NCI-H524 (cell line): ENCODE measurements around the gene KRT222.
A peak's percentile ranks its signal among the peaks of the same experiment; 100 is the strongest.

ENCODE experiments used
- DNase-seq, 2 experiments: peaks; one replicate each; lab custom pipeline; 2025; lab: John Stamatoyannopoulos, UW

KRT222 gene

DNA sequence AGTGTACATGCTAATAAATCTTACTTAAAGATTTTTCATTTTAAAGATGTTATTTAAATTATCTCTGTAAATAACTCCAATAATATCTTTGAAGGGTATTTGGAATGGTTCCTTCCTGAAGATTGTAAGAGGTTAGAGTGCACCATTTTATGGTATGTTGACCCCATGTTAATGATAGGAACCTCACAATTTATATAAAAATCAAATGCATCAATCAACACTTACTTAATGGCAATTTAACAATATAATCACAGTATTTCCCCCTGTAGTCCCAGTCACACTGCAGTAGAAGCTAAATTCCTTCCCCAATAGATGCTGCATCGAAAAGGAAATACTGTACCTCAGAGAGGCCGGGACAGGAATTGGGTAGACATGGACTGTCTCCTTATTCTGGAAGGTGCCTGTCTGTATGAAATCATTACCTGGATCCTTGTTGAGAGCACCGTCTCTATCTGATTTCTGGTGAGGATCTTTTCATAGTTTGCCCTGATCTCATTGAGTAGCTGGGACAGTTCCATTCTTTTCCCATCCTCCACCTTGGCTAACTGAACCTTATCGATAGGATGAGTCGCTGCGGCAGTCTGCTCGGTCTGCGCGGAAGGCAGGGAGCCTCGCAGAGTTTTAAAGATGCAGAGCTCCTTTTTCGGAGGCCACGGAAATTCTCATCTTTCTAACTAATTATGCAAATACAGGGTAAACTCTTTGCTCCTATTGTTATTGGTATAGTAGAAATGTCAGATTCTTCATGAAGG is at the start of gene KRT222:
KRT222 (minus strand) TSS at position 596 of the 752 bp plus-strand sequence; CDS start at position 518, 78 bp downstream.
- DNase-seq, result no peak

- DNase-seq, result peak in 1 of 2 experiments; percentile 7
Observed at GRCh38 chr17:40714473-40714872, 49.5 kb upstream of the KRT222 start.

DNA sequence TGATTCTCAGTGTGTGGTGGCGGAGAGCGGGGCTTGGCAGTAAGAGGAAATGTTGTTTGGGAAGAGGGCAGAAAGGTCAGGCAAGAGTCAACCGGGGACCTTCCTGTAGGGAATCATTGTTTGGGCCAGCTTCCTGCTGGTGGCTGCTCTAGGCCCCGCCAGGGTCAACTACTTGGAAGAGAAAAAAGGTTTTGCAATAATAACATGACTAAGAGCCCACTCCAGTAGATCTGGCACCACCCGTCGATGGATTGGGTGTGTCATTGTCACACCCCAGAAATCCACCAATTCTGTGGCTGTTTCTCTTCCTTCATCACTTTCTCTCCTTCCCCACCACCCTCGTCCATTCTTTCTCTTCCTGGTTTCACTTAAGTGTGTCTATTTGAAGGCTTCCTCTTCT is 42.8 kb upstream of the KRT222 start:
- DNase-seq, result no peak

DNA sequence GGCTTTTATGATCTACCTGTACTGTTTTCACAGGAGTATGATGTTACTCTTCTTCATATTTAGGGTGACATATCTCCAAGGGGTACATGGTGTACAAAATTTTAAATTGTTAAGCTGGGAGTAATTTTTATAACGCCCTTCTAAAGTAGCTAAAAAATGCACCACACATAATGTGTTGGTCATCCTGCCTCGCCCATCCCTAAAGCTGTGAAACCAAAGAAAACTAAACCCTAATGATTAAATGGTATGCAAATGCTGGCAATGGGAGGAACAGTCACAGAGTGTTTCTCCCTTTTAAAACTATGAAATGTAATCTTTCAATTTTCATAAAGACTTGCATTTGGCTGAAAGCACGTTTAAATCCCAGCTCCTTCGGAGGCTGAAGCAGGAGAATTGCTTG is 40.6 kb upstream of the KRT222 start:
- no peak for DNase-seq

DNA sequence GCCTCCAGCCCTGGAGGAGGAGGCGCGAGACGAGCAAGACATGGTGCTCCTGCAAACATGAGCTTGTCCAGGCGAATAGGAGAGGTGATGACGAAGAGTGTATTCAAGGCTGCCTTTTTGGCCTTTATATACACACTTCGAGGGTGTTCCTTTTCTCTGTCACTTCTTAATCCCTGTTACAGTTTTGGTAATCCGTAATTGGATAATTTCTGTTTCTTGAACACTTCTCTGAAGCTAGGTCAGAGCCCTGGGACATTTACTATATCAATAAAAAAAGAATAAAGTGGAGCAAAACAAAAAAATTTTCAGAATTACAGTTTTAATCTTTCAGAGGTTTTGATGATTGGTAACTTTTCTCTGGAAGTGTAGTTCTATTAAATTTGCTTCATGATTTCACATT is 38.7 kb upstream of the KRT222 start, which contains the start of gene KRT24:
KRT24 (minus strand) TSS at position 101 of the 400 bp plus-strand sequence; CDS start at position 42, 59 bp downstream.
- DNase-seq, result no peak

GRCh38 chr17:40702271-40702670 is 37.3 kb upstream of the KRT222 start:
- DNase-seq, result no peak

GRCh38 chr17:40699853-40700252 is 34.9 kb upstream of the KRT222 start:
- DNase-seq, result no peak

GRCh38 chr17:40699371-40699770 is 34.4 kb upstream of the KRT222 start:
- DNase-seq, result no peak

GRCh38 chr17:40697297-40697696 is 32.3 kb upstream of the KRT222 start:
- DNase-seq, result peak in 1 of 2 experiments; percentile 7

GRCh38 chr17:40696651-40697072 is 31.7 kb upstream of the KRT222 start:
- DNase-seq, result no peak

DNA sequence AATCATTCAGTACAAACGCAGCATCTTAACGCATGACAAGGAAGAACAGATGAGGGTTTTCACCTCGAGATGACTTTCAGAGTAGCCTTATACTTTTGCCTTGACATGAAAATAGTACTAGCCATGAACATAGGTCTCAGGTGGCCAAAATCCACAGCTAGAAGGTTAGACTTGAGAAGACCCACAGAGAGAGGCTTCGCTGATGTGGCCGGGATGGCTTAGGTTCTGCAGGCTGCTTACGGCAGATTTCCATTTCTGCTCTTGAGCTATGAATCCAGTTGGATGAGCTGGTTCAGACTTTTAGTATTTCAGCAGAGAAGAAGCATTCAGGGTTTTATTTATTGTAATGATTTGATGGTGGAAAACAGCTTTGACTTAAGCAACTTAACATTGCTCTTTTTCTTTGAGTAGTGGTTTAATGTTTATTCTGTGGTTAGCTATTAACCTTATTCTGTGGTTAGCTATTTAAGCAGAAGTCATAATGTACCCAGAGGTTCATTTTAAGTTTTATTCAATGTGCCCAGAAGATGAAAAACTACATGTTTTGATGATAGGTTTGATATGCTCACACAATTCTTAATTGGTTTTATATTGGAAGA is 31.0 kb upstream of the KRT222 start:
- DNase-seq, result no peak

DNA sequence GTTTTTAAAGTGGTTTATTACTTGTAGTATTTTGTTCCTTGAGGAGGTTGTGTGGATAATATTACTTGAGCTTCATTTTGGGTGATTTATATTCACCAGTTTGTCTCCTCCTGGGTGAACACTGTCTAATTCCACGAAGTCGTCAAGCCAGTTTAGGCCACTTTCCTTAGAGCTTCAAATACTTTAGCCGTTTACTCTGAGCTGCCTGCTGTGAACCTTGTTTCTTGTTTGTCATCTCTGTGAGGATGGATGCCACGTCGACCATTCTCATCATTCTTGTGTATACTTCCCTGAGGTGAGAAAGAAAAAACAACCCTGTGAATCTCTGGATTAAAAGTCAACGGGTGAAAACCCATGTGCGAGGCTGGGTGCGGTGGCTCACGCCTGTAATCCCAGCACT is 29.6 kb upstream of the KRT222 start:
- DNase-seq, result no peak

DNA sequence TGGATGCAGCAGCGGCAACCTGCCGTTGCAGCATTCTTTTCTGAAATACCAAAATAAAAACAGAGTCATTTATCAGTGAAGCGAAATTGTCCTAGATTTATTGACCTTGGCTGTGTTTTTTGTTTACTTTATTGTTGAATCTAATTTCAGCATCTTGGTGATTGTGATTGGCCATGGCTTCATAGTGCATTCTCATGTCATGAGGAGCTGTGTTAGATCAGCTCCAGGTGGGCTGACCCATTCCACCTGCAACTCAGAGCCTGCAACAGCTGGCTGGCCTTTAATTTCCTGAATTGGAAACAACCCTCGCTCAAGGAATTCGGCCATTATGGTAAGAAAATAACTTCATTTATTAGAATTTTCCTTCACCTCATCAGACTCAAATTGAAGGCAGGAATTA is 22.1 kb upstream of the KRT222 start:
- no peak for DNase-seq

DNA sequence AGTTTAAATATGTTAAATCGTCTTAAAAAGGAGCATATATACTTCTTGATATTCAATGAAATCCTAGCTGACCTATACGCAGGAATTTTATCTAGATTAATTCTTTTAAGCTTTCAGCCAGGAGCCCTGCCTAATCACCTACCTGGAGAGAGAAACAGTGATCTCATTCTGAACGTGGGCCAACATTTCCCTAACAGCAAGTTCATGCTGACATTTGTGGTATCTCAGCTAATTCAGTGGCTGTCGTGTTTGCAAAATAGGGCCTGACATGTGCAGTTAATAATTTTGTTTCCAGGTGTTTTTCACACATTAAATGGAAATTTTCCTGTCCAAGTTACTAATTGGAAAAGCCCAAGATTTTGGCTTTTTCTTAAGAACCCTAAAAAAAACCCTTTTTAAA is 21.2 kb upstream of the KRT222 start:
- DNase-seq, result no peak

DNA sequence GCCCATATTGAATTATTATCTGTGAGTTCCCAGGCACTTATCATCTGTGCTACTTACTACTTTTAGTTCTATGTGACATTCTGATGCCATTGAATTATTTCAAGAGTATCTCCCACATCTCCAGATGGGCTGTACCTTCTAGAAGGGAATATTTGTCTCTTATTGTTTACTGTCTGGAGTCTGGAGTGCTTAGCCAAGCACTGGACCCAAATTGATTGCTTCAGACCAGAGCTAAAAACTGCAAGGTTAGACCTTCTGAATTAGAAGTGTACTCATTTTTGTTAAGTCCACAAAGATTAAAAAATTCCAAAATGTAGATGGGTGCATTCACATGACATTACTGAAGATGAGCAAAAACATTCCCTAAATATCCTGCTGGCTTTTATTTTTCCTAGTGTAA is 16.0 kb upstream of the KRT222 start:
- DNase-seq, result no peak

DNA sequence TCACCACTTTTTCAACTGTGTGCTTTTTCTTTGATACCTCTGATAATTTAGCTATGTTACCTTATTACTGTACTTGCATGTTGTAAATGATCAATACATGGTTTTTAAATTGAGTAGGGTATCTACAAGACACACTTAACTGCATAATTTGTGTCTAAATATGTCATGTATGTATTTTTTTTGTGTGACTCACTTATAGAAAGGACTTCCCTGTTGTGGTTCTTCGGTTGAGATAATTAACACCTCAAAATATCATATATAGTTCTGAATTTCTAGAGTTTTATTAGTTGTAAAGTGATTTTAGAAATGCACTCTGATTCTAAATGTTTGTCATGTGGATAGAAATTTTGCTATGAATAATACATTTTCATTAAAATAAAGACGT is 14.5 kb upstream of the KRT222 start:
- no peak for DNase-seq

DNA sequence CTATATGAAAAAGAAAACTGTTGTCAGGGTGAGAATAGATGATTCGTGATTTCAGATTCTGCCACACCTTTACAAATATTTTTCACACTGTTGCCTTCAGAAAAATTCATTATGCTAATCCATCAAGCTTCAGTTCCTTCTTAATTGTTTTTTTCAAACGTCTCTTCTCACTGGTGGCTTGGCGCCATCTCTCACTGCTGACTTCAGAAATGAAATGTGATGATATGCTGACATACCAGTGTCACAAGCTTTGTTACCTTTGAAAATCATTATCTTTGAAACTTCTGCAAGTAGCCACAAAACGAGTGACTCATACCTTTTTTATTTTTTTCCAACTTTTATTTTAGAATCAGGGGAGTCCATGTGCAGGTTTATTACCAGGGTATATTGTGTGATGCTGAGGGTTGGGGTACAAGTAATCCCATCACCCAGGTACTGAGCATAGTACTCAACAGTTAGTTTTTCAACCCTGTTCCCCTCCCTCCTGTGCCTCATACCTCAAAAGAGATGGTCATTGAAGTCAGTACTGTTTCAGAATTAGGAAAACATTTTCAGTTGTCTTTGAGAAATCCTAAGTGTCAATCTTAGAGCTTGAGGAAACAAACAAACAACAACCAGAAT is 14.0 kb upstream of the KRT222 start:
- DNase-seq, result no peak

DNA sequence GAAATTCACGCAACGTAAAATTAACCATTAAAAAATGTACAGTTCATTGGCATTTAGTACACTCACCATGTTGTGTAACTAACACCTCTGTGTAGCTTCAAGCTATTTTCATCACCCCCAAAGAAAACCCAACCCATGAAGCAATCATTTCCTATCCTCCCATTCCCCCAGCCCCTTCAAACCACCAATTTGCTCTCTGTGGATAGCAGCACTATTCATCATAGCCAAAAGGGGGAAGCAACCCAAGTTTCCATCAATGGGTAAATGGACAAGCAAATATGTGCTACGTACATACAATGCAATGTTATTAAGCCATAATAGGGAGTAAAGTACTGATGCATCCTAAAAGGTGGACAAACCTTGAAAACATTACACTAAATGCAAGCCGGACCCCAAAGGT is 10.9 kb upstream of the KRT222 start:
- DNase-seq, result no peak

DNA sequence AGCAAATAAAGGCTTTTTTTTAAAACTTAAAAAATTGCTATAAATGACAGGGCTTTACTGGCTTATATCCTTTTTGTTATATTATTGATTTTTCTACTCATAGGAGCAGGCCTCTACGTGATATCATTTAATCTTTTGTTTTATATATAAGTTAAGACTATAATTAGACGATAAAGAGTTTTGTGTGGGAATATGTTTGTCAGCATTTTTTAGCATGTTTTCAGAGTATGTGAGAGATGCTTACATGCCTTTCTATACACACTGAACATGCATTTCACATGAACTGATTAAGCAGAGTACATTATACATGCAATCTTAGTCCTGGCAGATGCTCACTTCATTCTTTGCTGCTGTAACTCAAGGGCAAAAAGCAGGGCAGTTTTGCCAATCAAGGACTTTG is 7.7 kb upstream of the KRT222 start:
- DNase-seq, result no peak

GRCh38 chr17:40671282-40671681 is 6.3 kb upstream of the KRT222 start:
- DNase-seq, result no peak

DNA sequence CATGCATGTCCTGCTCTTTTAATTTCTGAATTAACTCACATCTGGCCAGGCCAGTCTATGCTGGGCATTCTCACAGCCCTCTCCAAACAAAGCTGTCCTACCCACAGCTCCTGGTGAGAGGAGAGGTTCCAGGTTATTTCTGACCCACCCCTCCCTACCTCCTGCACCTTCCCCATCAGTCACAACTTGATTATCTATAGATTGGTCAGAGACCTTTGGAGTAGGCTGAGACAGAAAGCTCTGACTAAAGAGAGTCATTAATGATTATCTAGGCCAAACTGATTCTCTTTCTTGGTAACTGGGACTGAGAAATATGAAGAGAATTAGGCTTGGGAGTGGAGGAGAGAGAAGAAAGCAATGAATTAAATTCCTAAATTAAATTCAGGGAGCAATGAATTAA is 1.4 kb upstream of the KRT222 start:
- no peak for DNase-seq

GRCh38 chr17:40663252-40663651 is 1.7 kb downstream of the KRT222 start:
- DNase-seq, result no peak

DNA sequence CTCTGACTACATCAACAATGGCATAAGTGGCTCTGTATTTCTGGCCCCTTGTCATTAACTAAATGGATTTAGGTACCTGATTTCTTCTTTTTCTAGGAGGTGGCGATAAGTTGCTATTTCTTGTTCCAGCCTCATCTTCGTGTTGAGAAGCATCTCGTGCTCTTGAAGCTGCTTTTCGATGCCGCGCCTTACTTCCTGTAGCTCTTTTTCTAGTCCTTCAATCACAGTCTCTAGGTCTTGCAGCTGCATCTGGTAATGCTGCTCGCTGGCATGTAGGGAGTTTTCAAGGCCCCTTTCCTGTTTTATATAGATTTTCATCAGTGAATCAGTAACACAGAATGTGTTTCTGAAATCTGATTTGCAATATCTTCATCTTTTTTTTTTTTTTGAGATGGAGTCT is 5.1 kb downstream of the KRT222 start:
- no peak for DNase-seq
